22Rv1 (cell line): ENCODE results near the gene FKBP7.

Source experiments
- ZFX ChIP-seq: fragments of 450-650 bp; IDR thresholded peaks from 2 replicates; pipeline ENCODE4 v1.6.1; 2017; ENCODE audit warnings: antibody characterized with exemption, borderline replicate concordance
- TF ChIP-seq, protein P1 (sequence below): fragments of 450-650 bp; IDR thresholded peaks from 2 replicates; pipeline ENCODE4 v1.5.1; 2017; ENCODE audit warnings: mild to moderate bottlenecking

DNA sequence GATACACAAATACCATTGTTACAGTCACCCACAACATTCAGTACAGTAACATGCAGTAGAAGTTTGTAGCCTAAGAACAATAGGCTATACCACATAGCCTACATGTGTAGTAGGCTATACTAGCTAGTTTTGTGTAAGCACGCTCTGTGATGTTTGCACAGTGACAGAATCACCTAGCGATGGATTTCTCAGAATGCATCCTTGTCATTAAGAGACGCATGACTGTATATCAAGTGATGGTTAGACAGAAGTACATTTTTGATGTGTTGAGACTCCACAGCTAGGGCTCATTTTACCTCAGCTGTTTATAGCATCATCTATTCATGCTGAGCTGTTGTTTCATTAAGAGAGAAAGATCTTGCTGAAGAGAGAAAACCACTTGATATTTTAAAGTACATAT, 21.2 kb upstream of the FKBP7 start:
- TF ChIP-seq, protein P1, sequence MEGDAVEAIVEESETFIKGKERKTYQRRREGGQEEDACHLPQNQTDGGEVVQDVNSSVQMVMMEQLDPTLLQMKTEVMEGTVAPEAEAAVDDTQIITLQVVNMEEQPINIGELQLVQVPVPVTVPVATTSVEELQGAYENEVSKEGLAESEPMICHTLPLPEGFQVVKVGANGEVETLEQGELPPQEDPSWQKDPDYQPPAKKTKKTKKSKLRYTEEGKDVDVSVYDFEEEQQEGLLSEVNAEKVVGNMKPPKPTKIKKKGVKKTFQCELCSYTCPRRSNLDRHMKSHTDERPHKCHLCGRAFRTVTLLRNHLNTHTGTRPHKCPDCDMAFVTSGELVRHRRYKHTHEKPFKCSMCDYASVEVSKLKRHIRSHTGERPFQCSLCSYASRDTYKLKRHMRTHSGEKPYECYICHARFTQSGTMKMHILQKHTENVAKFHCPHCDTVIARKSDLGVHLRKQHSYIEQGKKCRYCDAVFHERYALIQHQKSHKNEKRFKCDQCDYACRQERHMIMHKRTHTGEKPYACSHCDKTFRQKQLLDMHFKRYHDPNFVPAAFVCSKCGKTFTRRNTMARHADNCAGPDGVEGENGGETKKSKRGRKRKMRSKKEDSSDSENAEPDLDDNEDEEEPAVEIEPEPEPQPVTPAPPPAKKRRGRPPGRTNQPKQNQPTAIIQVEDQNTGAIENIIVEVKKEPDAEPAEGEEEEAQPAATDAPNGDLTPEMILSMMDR: no peak
- TF ChIP-seq ZFX: no peak
